ENCODE results near the gene STX4.
A peak's percentile ranks its signal among the peaks of the same experiment; 100 is the strongest.
"Not testable (repeated sequence)": the region's sequence is repeated elsewhere in the genome, so short reads cannot be mapped to it uniquely, and the experiment has no call there.

Gene STX4

GRCh38 chr16:31017756-31018155 is 15.6 kb upstream of the STX4 start:
- DNase-seq = not testable (repeated sequence)

- DNase-seq = no peak
These were observed 12.8 kb upstream of the STX4 start for GRCh38 chr16:31020536-31020935.

GRCh38 chr16:31022544-31023251 is 10.7 kb upstream of the STX4 start:
- no peak for DNase-seq

GRCh38 chr16:31023252-31023602 is 10.1 kb upstream of the STX4 start:
- no peak for DNase-seq

- no peak for DNase-seq
These were observed 9.6 kb upstream of the STX4 start for GRCh38 chr16:31023627-31024226.

GRCh38 chr16:31025339-31025738 is 8.0 kb upstream of the STX4 start:
- no peak for DNase-seq

GRCh38 chr16:31029272-31029671 is 4.1 kb upstream of the STX4 start:
- no peak for DNase-seq

- DNase-seq = no peak
These were observed 2.1 kb upstream of the STX4 start for GRCh38 chr16:31031276-31031675.

- peak; percentile 79 for DNase-seq
These were observed 543 bp downstream of the STX4 start for GRCh38 chr16:31033709-31034492.

GRCh38 chr16:31036691-31037090 is 3.3 kb downstream of the STX4 start:
- DNase-seq = no peak

- no peak for DNase-seq
These were observed 5.6 kb downstream of the STX4 start for GRCh38 chr16:31038993-31039392.

GRCh38 chr16:31042866-31043265 is 9.5 kb downstream of the STX4 start:
- DNase-seq = no peak

GRCh38 chr16:31043352-31043751 is 10.0 kb downstream of the STX4 start:
- DNase-seq = no peak

GRCh38 chr16:31043898-31044481 is 10.6 kb downstream of the STX4 start:
- DNase-seq = no peak

- no peak for DNase-seq
These were observed 17.1 kb downstream of the STX4 start for GRCh38 chr16:31050280-31051030.

- no peak for DNase-seq
These were observed 18.8 kb downstream of the STX4 start for GRCh38 chr16:31052114-31052513.

- DNase-seq = no peak
These were observed 22.3 kb downstream of the STX4 start for GRCh38 chr16:31055613-31056012.

GRCh38 chr16:31061126-31061812 is 27.9 kb downstream of the STX4 start:
- no peak for DNase-seq

GRCh38 chr16:31061813-31062440 is 28.6 kb downstream of the STX4 start:
- DNase-seq = no peak

- DNase-seq = no peak
These were observed 30.1 kb downstream of the STX4 start for GRCh38 chr16:31063495-31063842.

GRCh38 chr16:31063843-31064611 is 30.7 kb downstream of the STX4 start:
- DNase-seq = no peak

Data from right kidney (tissue), 1 donor.